GM10248 (cell line): ENCODE data around the gene MED25.

Experiments
- CTCF ChIA-PET: fragments of 300-600 bp; sonication (Branson Sonifier 250); formaldehyde crosslinking; extraction: SDS; loops from one replicate; lab custom pipeline; 2021; ENCODE audit warnings: antibody characterized with exemption; lab: Yijun Ruan, JAX
- POLR2A ChIA-PET: fragments of 350-650 bp; sonication (Branson Sonifier 250); formaldehyde crosslinking; extraction: SDS; loops from one replicate; lab custom pipeline; 2020; ENCODE audit warnings: antibody characterized with exemption; lab: Yijun Ruan, JAX
- DNase-seq: peaks from one replicate; pipeline ENCODE4 v3.0.0; 2012; ENCODE audit errors: extremely low spot score
- TF ChIP-seq, protein P1 (sequence below): IDR thresholded peaks from 2 replicates; pipeline ENCODE4 v1.5.1; 2012; ENCODE audit warnings: mild to moderate bottlenecking, low read depth; ENCODE audit errors: extremely low read depth, missing control alignments, control extremely low read depth

The MED25 gene

GRCh38 chr19:49793561-49793840 lies 24.6 kb upstream of the MED25 start:
- TF ChIP-seq, protein P1, sequence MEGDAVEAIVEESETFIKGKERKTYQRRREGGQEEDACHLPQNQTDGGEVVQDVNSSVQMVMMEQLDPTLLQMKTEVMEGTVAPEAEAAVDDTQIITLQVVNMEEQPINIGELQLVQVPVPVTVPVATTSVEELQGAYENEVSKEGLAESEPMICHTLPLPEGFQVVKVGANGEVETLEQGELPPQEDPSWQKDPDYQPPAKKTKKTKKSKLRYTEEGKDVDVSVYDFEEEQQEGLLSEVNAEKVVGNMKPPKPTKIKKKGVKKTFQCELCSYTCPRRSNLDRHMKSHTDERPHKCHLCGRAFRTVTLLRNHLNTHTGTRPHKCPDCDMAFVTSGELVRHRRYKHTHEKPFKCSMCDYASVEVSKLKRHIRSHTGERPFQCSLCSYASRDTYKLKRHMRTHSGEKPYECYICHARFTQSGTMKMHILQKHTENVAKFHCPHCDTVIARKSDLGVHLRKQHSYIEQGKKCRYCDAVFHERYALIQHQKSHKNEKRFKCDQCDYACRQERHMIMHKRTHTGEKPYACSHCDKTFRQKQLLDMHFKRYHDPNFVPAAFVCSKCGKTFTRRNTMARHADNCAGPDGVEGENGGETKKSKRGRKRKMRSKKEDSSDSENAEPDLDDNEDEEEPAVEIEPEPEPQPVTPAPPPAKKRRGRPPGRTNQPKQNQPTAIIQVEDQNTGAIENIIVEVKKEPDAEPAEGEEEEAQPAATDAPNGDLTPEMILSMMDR = no peak
- no peak for DNase-seq
- ChIA-PET POLR2A (no interaction called here), CTCF (no interaction called here)

GRCh38 chr19:49795615-49796014 lies 22.5 kb upstream of the MED25 start:
- TF ChIP-seq, protein P1 = no peak
- ChIA-PET POLR2A (no interaction called here), CTCF (no interaction called here)
- DNase-seq = no peak

GRCh38 chr19:49798574-49798973 lies 19.5 kb upstream of the MED25 start:
- no peak for DNase-seq
- TF ChIP-seq, protein P1 = no peak
- POLR2A ChIA-PET = interaction anchor here (0.8 kb wide), 1 partner anchor 158 kb away, joined by 3 read pairs; the partner anchor contains the start of gene RRAS
- CTCF ChIA-PET = no interaction called here

- ChIA-PET POLR2A (no interaction called here), CTCF (no interaction called here)
- no peak for DNase-seq
- TF ChIP-seq, protein P1 = no peak
Measured at GRCh38 chr19:49799271-49799797, 18.8 kb upstream of the MED25 start.

DNA sequence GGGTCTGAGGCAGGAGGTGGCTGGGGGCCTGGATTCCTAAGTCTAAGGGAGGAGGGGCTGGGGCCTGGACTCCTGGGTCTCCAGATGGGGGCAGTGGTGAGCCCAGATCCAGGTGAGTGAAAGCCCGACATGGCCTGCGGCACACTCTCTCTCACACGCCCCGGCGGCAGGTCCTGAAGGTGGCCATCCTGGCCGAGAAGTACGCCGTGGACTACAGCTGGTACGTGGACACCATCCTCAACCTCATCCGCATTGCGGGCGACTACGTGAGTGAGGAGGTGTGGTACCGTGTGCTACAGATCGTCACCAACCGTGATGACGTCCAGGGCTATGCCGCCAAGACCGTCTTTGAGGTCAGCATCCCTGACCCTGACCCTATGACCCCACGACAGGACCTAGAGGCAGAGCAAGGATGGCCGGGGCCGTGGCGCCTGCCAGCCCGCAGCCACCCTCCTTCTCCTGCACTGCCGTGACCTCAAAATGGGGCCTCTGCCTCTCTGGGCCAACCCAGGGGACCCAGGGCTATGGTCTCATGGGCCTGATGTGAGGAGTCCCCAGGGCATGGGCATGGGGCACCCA lies 18.2 kb upstream of the MED25 start:
- TF ChIP-seq, protein P1 = no peak
- ChIA-PET POLR2A (no interaction called here), CTCF (no interaction called here)
- DNase-seq = no peak

- TF ChIP-seq, protein P1 = no peak
- DNase-seq = no peak
- ChIA-PET POLR2A (no interaction called here), CTCF (no interaction called here)
Measured at GRCh38 chr19:49800771-49801170, 17.3 kb upstream of the MED25 start.
